Activated naive CD8-positive, alpha-beta T cell (primary cell): ENCODE results near the gene PRMT5.

Source experiments
- H3K27ac Mint-ChIP-seq: one replicate; pipeline ENCODE4 v1.8.0; 2021; ENCODE audit warnings: mixed read lengths
- H3K27me3 Mint-ChIP-seq: one replicate; pipeline ENCODE4 v1.8.0; 2021; ENCODE audit warnings: mixed read lengths
- H3K36me3 Mint-ChIP-seq: one replicate; pipeline ENCODE4 v1.8.0; 2021; ENCODE audit warnings: mixed read lengths
- H3K4me1 Mint-ChIP-seq: one replicate; pipeline ENCODE4 v1.8.0; 2021; ENCODE audit warnings: low read depth, mixed read lengths
- H3K4me3 Mint-ChIP-seq: one replicate; pipeline ENCODE4 v1.8.0; 2021; ENCODE audit warnings: mild to moderate bottlenecking, mixed read lengths
- H3K9me3 Mint-ChIP-seq: one replicate; pipeline ENCODE4 v1.8.0; 2021; ENCODE audit warnings: low read depth, mixed read lengths

The PRMT5 gene

GRCh38 chr14:22895402-22895801, 33.8 kb downstream of the PRMT5 start:
- Mint-ChIP-seq H3K36me3 (peaks cover 2% of the 10 kb centered on the region), H3K9me3 (no peaks in the 10 kb centered on the region), H3K4me1 (peaks cover 11% of the 10 kb centered on the region), H3K27ac (no peak overlapping the region), H3K4me3 (no peak overlapping the region), H3K27me3 (no peaks in the 10 kb centered on the region)

GRCh38 chr14:22893706-22894105, 35.5 kb downstream of the PRMT5 start:
- Mint-ChIP-seq H3K27ac (no peak overlapping the region), H3K27me3 (no peaks in the 10 kb centered on the region), H3K4me3 (no peak overlapping the region), H3K9me3 (no peaks in the 10 kb centered on the region), H3K36me3 (no peaks in the 10 kb centered on the region), H3K4me1 (peaks cover 16% of the 10 kb centered on the region)

- H3K9me3 Mint-ChIP-seq, result no peaks in the 10 kb centered on the region
- no peak overlapping the region for H3K4me3 Mint-ChIP-seq
- H3K4me1 Mint-ChIP-seq, result peaks cover 20% of the 10 kb centered on the region
- H3K27ac Mint-ChIP-seq, result no peak overlapping the region
- H3K27me3 Mint-ChIP-seq, result no peaks in the 10 kb centered on the region
- H3K36me3 Mint-ChIP-seq, result no peaks in the 10 kb centered on the region
Observed at GRCh38 chr14:22892488-22892887, 36.7 kb downstream of the PRMT5 start.

GRCh38 chr14:22890416-22890815, 38.8 kb downstream of the PRMT5 start:
- H3K27ac Mint-ChIP-seq, result no peak overlapping the region
- no peaks in the 10 kb centered on the region for H3K9me3 Mint-ChIP-seq
- H3K4me1 Mint-ChIP-seq, result peaks cover 30% of the 10 kb centered on the region
- H3K36me3 Mint-ChIP-seq, result no peaks in the 10 kb centered on the region
- no peak overlapping the region for H3K4me3 Mint-ChIP-seq
- H3K27me3 Mint-ChIP-seq, result no peaks in the 10 kb centered on the region

- H3K4me3 Mint-ChIP-seq, result no peak overlapping the region
Observed at GRCh38 chr14:22888662-22889061, 40.5 kb downstream of the PRMT5 start.

GRCh38 chr14:22887990-22888378, 41.2 kb downstream of the PRMT5 start:
- H3K4me3 Mint-ChIP-seq, result peak overlapping the region; percentile 84
- peaks cover 42% of the 10 kb centered on the region for H3K4me1 Mint-ChIP-seq
- no peaks in the 10 kb centered on the region for H3K27me3 Mint-ChIP-seq
- no peaks in the 10 kb centered on the region for H3K36me3 Mint-ChIP-seq
- peak overlapping the region; percentile 29 for H3K27ac Mint-ChIP-seq
- H3K9me3 Mint-ChIP-seq, result no peaks in the 10 kb centered on the region

More at GRCh38 chr14:22888662-22889061, 40.5 kb downstream of the PRMT5 start:
- Mint-ChIP-seq H3K9me3 (no peaks in the 10 kb centered on the region), H3K4me1 (peaks cover 37% of the 10 kb centered on the region), H3K27me3 (no peaks in the 10 kb centered on the region), H3K27ac (no peak overlapping the region), H3K36me3 (no peaks in the 10 kb centered on the region)

GRCh38 chr14:22887260-22887989, 41.8 kb downstream of the PRMT5 start:
- Mint-ChIP-seq H3K27me3 (no peaks in the 10 kb centered on the region), H3K9me3 (no peaks in the 10 kb centered on the region), H3K27ac (peak overlapping the region; percentile 79), H3K36me3 (no peaks in the 10 kb centered on the region), H3K4me3 (peak overlapping the region; percentile 84), H3K4me1 (peaks cover 46% of the 10 kb centered on the region)

- Mint-ChIP-seq H3K9me3 (no peaks in the 10 kb centered on the region), H3K27me3 (no peaks in the 10 kb centered on the region), H3K36me3 (no peaks in the 10 kb centered on the region)
Observed at GRCh38 chr14:22886500-22887259, 42.5 kb downstream of the PRMT5 start.

GRCh38 chr14:22885975-22886374, 43.2 kb downstream of the PRMT5 start:
- no peaks in the 10 kb centered on the region for H3K27me3 Mint-ChIP-seq
- H3K9me3 Mint-ChIP-seq, result no peaks in the 10 kb centered on the region
- no peak overlapping the region for H3K27ac Mint-ChIP-seq
- H3K4me1 Mint-ChIP-seq, result peaks cover 50% of the 10 kb centered on the region
- no peaks in the 10 kb centered on the region for H3K36me3 Mint-ChIP-seq
- H3K4me3 Mint-ChIP-seq, result peak overlapping the region; percentile 57

More at GRCh38 chr14:22886500-22887259, 42.5 kb downstream of the PRMT5 start:
- H3K27ac Mint-ChIP-seq, result peak overlapping the region; percentile 79
- peaks cover 50% of the 10 kb centered on the region for H3K4me1 Mint-ChIP-seq
- H3K4me3 Mint-ChIP-seq, result peak overlapping the region; percentile 84

- Mint-ChIP-seq H3K9me3 (no peaks in the 10 kb centered on the region), H3K27ac (peak overlapping the region; percentile 58), H3K4me1 (peaks cover 46% of the 10 kb centered on the region), H3K4me3 (peak overlapping the region; percentile 7), H3K36me3 (no peaks in the 10 kb centered on the region), H3K27me3 (no peaks in the 10 kb centered on the region)
Observed at GRCh38 chr14:22884738-22885523, 44.2 kb downstream of the PRMT5 start.

- no peaks in the 10 kb centered on the region for H3K9me3 Mint-ChIP-seq
- H3K36me3 Mint-ChIP-seq, result no peaks in the 10 kb centered on the region
- H3K4me1 Mint-ChIP-seq, result peaks cover 42% of the 10 kb centered on the region
- no peaks in the 10 kb centered on the region for H3K27me3 Mint-ChIP-seq
- no peak overlapping the region for H3K4me3 Mint-ChIP-seq
- no peak overlapping the region for H3K27ac Mint-ChIP-seq
Observed at GRCh38 chr14:22884076-22884737, 45.0 kb downstream of the PRMT5 start.

- Mint-ChIP-seq H3K27me3 (no peaks in the 10 kb centered on the region), H3K4me3 (no peak within 1 kb of the TSS), H3K36me3 (no peaks in the 10 kb centered on the region), H3K27ac (peak within 1 kb of the TSS; percentile 28), H3K9me3 (no peaks in the 10 kb centered on the region), H3K4me1 (peaks cover 39% of the 10 kb centered on the region)
Observed at GRCh38 chr14:22883173-22883976, 45.8 kb downstream of the PRMT5 start, which contains the start of gene REM2. Gene REM2, plus strand, starts transcription at chr14:22883222. Its CDS starts 66 bp downstream, at chr14:22883288.

GRCh38 chr14:22882529-22883172, 46.5 kb downstream of the PRMT5 start:
- no peaks in the 10 kb centered on the region for H3K36me3 Mint-ChIP-seq
- no peak overlapping the region for H3K4me3 Mint-ChIP-seq
- peaks cover 32% of the 10 kb centered on the region for H3K4me1 Mint-ChIP-seq
- H3K9me3 Mint-ChIP-seq, result no peaks in the 10 kb centered on the region
- H3K27me3 Mint-ChIP-seq, result no peaks in the 10 kb centered on the region
- no peak overlapping the region for H3K27ac Mint-ChIP-seq
